T-helper 17 cell (primary cell): ENCODE measurements around the gene SNAP47. TPM values are rescaled to one million over a fixed set of nuclear protein-coding genes. Genes with fewer than 3 reads are reported as not detected.
"Not testable (repeated sequence)": the region's sequence is repeated elsewhere in the genome, so short reads cannot be mapped to it uniquely, and the experiment has no call there.

Source experiments
- ATAC-seq: fragments of 150-1000 bp; cut with Tn5 transposase; 2 replicates; pipeline ENCODE4 v1.10.0; 2021; ENCODE audit warnings: mild to moderate bottlenecking, moderate library complexity
- DNase-seq, 3 donors: peaks; one replicate each; pipeline versions ENCODE4 v3.0.0 to v3.0.0-alpha.2; 2020 to 2021
- H3K9me3 ChIP-seq: one replicate; pipeline ENCODE4 v1.7.0; 2013; ENCODE audit warnings: low read length, mild to moderate bottlenecking; ENCODE audit not compliant: control insufficient read depth, poor library complexity, severe bottlenecking
- H3K27ac Mint-ChIP-seq: one replicate; pipeline ENCODE4 v1.8.0; 2022; ENCODE audit warnings: mild to moderate bottlenecking, moderate library complexity, mixed read lengths
- H3K27me3 Mint-ChIP-seq: one replicate; pipeline ENCODE4 v1.8.0; 2022; ENCODE audit warnings: mixed read lengths
- H3K36me3 Mint-ChIP-seq: one replicate; pipeline ENCODE4 v1.8.0; 2022; ENCODE audit warnings: low read depth, mixed read lengths
- H3K4me1 Mint-ChIP-seq: one replicate; pipeline ENCODE4 v1.8.0; 2022; ENCODE audit warnings: mild to moderate bottlenecking, mixed read lengths
- H3K4me3 Mint-ChIP-seq: one replicate; pipeline ENCODE4 v1.8.0; 2022; ENCODE audit warnings: mild to moderate bottlenecking, moderate library complexity, mixed read lengths
- total RNA-seq, 4 donors: library from RNA in 2 of 4; stranded (reverse) in 2 of 4; gene quantifications; one replicate each; pipeline ENCODE4 v1.2.3 and lab custom pipeline; 2022 to 2026

Gene SNAP47
- total RNA-seq (10 to 100 TPM; 20.4 to 23.6 TPM), total RNA-seq (lab: John Stamatoyannopoulos, UW) (29.9 to 65.1 reads per million in 2 donors)

- ATAC-seq, result peak; percentile 93
- Mint-ChIP-seq H3K36me3 (peaks cover 2% of the 10 kb centered on the region), H3K4me1 (peaks cover 36% of the 10 kb centered on the region), H3K27me3 (no peaks in the 10 kb centered on the region), H3K4me3 (peak within 1 kb of the TSS; percentile 95), H3K27ac (peak within 1 kb of the TSS; percentile 88)
- peak; percentile 89 to 96 (median 91) for DNase-seq
- H3K9me3 ChIP-seq, result no peaks in the 10 kb centered on the region
Measured at GRCh38 chr1:227734856-227735538, at the start of gene SNAP47, which contains the start of gene JMJD4. SNAP47 (plus strand) TSS chr1:227735435; CDS start chr1:227747737, 12,302 bp downstream. JMJD4 (minus strand) TSS chr1:227735302; CDS start chr1:227735273, 29 bp downstream.

- ATAC-seq (no peak), DNase-seq (no peak)
- Mint-ChIP-seq H3K4me3 (no peak overlapping the region), H3K27ac (no peak overlapping the region), H3K27me3 (no peaks in the 10 kb centered on the region), H3K36me3 (peaks cover 2% of the 10 kb centered on the region), H3K4me1 (no peaks in the 10 kb centered on the region)
- H3K9me3 ChIP-seq, result peaks cover 5% of the 10 kb centered on the region
Measured at GRCh38 chr1:227685807-227686206, 49.4 kb upstream of the SNAP47 start.

GRCh38 chr1:227697321-227697864 is 37.8 kb upstream of the SNAP47 start:
- DNase-seq (no peak), ATAC-seq (no peak)
- H3K27ac Mint-ChIP-seq, result no peak overlapping the region
- H3K27me3 Mint-ChIP-seq, result no peaks in the 10 kb centered on the region
- H3K4me1 Mint-ChIP-seq, result no peaks in the 10 kb centered on the region
- no peak overlapping the region for H3K4me3 Mint-ChIP-seq
- peaks cover 18% of the 10 kb centered on the region for H3K9me3 ChIP-seq
- H3K36me3 Mint-ChIP-seq, result no peaks in the 10 kb centered on the region

GRCh38 chr1:227701631-227702030 is 33.6 kb upstream of the SNAP47 start:
- not testable (repeated sequence) for ATAC-seq, H3K9me3 ChIP-seq, H3K27me3 Mint-ChIP-seq, H3K4me3 Mint-ChIP-seq, DNase-seq, H3K27ac Mint-ChIP-seq, H3K4me1 Mint-ChIP-seq, H3K36me3 Mint-ChIP-seq

GRCh38 chr1:227707846-227708245 is 27.4 kb upstream of the SNAP47 start:
- Mint-ChIP-seq H3K27me3 (no peaks in the 10 kb centered on the region), H3K4me3 (peak overlapping the region; percentile 4), H3K27ac (no peak overlapping the region), H3K36me3 (peaks cover 2% of the 10 kb centered on the region), H3K4me1 (peaks cover 7% of the 10 kb centered on the region)
- DNase-seq, result no peak
- no peak for ATAC-seq
- peaks cover 2% of the 10 kb centered on the region for H3K9me3 ChIP-seq

GRCh38 chr1:227709451-227709850 is 25.8 kb upstream of the SNAP47 start:
- DNase-seq, result no peak
- H3K36me3 Mint-ChIP-seq, result peaks cover 2% of the 10 kb centered on the region
- H3K4me1 Mint-ChIP-seq, result peaks cover 7% of the 10 kb centered on the region
- ATAC-seq, result no peak
- H3K27me3 Mint-ChIP-seq, result no peaks in the 10 kb centered on the region
- peaks cover 2% of the 10 kb centered on the region for H3K9me3 ChIP-seq
- no peak overlapping the region for H3K27ac Mint-ChIP-seq
- no peak overlapping the region for H3K4me3 Mint-ChIP-seq

GRCh38 chr1:227710474-227710873 is 24.8 kb upstream of the SNAP47 start:
- not testable (repeated sequence) for H3K4me3 Mint-ChIP-seq, H3K27ac Mint-ChIP-seq, DNase-seq, H3K36me3 Mint-ChIP-seq, H3K4me1 Mint-ChIP-seq, ATAC-seq, H3K27me3 Mint-ChIP-seq, H3K9me3 ChIP-seq

- no peak for DNase-seq
- peaks cover 1% of the 10 kb centered on the region for H3K9me3 ChIP-seq
- H3K36me3 Mint-ChIP-seq, result peaks cover 2% of the 10 kb centered on the region
- H3K27ac Mint-ChIP-seq, result no peak overlapping the region
- H3K27me3 Mint-ChIP-seq, result no peaks in the 10 kb centered on the region
- peaks cover 6% of the 10 kb centered on the region for H3K4me1 Mint-ChIP-seq
- H3K4me3 Mint-ChIP-seq, result no peak overlapping the region
- ATAC-seq, result no peak
Measured at GRCh38 chr1:227712648-227713047, 22.6 kb upstream of the SNAP47 start.

- DNase-seq (no peak), ATAC-seq (no peak)
- Mint-ChIP-seq H3K27ac (no peak overlapping the region), H3K36me3 (no peaks in the 10 kb centered on the region), H3K4me3 (no peak overlapping the region), H3K27me3 (no peaks in the 10 kb centered on the region), H3K4me1 (no peaks in the 10 kb centered on the region)
- H3K9me3 ChIP-seq, result peaks cover 10% of the 10 kb centered on the region
Measured at GRCh38 chr1:227718932-227719331, 16.3 kb upstream of the SNAP47 start.

- DNase-seq (no peak), ATAC-seq (no peak)
- H3K9me3 ChIP-seq, result peaks cover 10% of the 10 kb centered on the region
- Mint-ChIP-seq H3K27me3 (no peaks in the 10 kb centered on the region), H3K4me1 (peaks cover 4% of the 10 kb centered on the region), H3K4me3 (no peak overlapping the region), H3K27ac (no peak overlapping the region), H3K36me3 (no peaks in the 10 kb centered on the region)
Measured at GRCh38 chr1:227723474-227723873, 11.8 kb upstream of the SNAP47 start.

- Mint-ChIP-seq H3K4me1 (peaks cover 9% of the 10 kb centered on the region), H3K27ac (no peak overlapping the region), H3K36me3 (no peaks in the 10 kb centered on the region), H3K27me3 (no peaks in the 10 kb centered on the region), H3K4me3 (no peak overlapping the region)
- ATAC-seq (no peak), DNase-seq (no peak)
- H3K9me3 ChIP-seq, result peaks cover 2% of the 10 kb centered on the region
Measured at GRCh38 chr1:227725046-227725445, 10.2 kb upstream of the SNAP47 start.

- DNase-seq (no peak), ATAC-seq (no peak)
- Mint-ChIP-seq H3K27me3 (no peaks in the 10 kb centered on the region), H3K4me3 (no peak overlapping the region), H3K27ac (no peak overlapping the region), H3K36me3 (no peaks in the 10 kb centered on the region), H3K4me1 (peaks cover 13% of the 10 kb centered on the region)
- H3K9me3 ChIP-seq, result no peaks in the 10 kb centered on the region
Measured at GRCh38 chr1:227726318-227726717, 8.9 kb upstream of the SNAP47 start.

- H3K36me3 Mint-ChIP-seq, result no peaks in the 10 kb centered on the region
- no peak overlapping the region for H3K4me3 Mint-ChIP-seq
Measured at GRCh38 chr1:227726924-227727599, 8.2 kb upstream of the SNAP47 start.

More at GRCh38 chr1:227726924-227727599, 8.2 kb upstream of the SNAP47 start:
- H3K27ac Mint-ChIP-seq, result no peak overlapping the region
- H3K4me1 Mint-ChIP-seq, result peaks cover 13% of the 10 kb centered on the region
- no peak for ATAC-seq
- DNase-seq, result no peak
- H3K27me3 Mint-ChIP-seq, result no peaks in the 10 kb centered on the region
- no peaks in the 10 kb centered on the region for H3K9me3 ChIP-seq
